Measurements from ENCODE around the gene KCNJ10.

- TF ChIP-seq CTCF (conservative IDR thresholded peaks at IDR 0.05; ENCODE audit: low read length) (no peak), EZH2phosphoT487 (IDR thresholded peaks at IDR 0.05; ENCODE audit: borderline replicate concordance) (no peak)
Observed at GRCh38 chr1:160101717-160102522, 32.0 kb upstream of the KCNJ10 start.
